Measurements from ENCODE around the gene PRDM8. TPM values are rescaled to one million over a fixed set of nuclear protein-coding genes. Genes with fewer than 3 reads are reported as not detected.
"Not testable (repeated sequence)": the region's sequence is repeated elsewhere in the genome, so short reads cannot be mapped to it uniquely, and the experiment has no call there.

Gene PRDM8
- total RNA-seq, 2 donors from 2014 or later = 1.4 to 2.2 TPM

DNA sequence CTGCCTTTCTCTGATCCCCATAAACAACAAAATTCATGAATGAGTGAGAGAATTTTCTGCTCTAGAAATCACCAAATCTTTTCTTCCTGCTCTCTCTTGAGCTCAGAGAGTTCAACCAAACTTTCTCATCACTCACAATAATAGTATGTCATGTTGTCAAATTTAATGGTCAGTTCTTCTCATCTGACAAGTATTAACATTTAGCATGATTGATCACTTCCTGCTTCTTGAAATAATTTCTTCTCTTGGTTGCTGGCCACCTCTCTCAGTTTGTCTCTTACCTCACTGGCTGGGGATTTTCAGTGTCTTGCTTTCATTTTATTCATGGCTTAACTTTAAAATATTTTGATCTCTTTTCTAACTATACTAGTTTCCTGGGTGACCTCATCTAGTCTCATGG is 43.7 kb downstream of the PRDM8 start:
- Histone ChIP-seq H3K4me1 (no peaks in the 10 kb centered on the region), H3K36me3 (no peaks in the 10 kb centered on the region), H3K27me3 (no peaks in the 10 kb centered on the region), H3K9me3 (no peaks in the 10 kb centered on the region), H3K27ac (no peak overlapping the region), H3K4me3 (no peak overlapping the region)
- no peak for DNase-seq (ENCODE audit: low spot score)
- TF ChIP-seq, protein P1, sequence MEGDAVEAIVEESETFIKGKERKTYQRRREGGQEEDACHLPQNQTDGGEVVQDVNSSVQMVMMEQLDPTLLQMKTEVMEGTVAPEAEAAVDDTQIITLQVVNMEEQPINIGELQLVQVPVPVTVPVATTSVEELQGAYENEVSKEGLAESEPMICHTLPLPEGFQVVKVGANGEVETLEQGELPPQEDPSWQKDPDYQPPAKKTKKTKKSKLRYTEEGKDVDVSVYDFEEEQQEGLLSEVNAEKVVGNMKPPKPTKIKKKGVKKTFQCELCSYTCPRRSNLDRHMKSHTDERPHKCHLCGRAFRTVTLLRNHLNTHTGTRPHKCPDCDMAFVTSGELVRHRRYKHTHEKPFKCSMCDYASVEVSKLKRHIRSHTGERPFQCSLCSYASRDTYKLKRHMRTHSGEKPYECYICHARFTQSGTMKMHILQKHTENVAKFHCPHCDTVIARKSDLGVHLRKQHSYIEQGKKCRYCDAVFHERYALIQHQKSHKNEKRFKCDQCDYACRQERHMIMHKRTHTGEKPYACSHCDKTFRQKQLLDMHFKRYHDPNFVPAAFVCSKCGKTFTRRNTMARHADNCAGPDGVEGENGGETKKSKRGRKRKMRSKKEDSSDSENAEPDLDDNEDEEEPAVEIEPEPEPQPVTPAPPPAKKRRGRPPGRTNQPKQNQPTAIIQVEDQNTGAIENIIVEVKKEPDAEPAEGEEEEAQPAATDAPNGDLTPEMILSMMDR (IDR thresholded peaks at IDR 0.05) = no peak

DNA sequence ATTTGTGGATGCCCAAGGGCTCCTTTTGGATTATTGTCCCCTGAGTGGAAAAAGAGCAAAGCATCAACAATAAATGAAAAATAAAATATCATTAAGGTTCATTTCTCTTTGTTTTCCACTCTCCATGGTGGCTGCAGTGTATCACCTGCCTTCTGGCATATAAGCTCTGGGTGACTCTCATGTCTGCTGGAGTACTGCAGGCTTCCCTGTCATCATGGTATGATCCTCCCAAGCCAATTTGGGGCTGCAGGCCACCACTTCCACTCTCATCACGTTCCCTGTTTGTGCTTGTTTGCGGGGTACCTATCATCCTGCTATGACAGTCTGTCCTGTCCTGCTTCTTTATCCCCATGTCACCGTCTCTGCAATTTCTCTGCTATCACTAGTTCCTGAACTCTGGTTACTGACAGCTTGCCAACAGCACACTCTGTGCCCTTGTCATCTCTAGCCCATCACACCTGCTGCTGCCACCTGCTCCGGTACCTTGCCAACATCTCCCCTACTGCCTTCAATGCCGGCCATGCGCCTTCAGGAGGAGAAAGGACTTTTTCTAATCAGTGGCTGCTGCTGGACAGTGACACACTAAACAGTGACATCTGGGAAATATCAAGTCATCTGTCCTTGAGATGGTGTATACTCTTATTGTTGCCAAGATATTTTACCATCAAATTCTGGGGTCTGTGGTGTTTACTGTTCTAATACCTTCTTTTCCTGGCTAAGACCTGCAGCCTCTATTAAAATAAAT is 46.1 kb downstream of the PRDM8 start:
- no peak overlapping the region for H3K4me3 ChIP-seq
- H3K36me3 ChIP-seq = no peaks in the 10 kb centered on the region
- TF ChIP-seq, protein P1 (IDR thresholded peaks at IDR 0.05) = no peak
- H3K4me1 ChIP-seq = no peaks in the 10 kb centered on the region
- DNase-seq (ENCODE audit: low spot score) = no peak
- H3K27ac ChIP-seq = no peak overlapping the region
- H3K27me3 ChIP-seq = no peaks in the 10 kb centered on the region
- no peaks in the 10 kb centered on the region for H3K9me3 ChIP-seq

DNA sequence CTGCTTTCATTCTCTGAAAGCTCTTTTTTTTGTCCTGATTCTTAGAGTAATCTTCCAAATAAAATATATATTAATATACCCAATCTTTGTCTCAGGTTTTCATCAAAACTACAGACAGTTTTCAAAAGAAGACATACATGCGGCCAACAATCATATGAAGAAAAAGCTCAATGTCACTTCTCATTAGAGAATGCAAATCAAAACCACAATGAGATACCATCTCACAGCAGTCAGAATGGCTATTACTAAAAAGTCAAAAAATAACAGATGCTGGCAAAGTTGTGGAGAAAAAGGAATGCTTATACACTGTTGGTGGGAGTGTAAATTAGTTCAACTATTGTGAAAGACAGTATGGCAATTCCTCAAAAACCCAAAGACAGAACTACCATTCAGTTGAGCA is 50.2 kb downstream of the PRDM8 start:
- not testable (repeated sequence) for H3K27me3 ChIP-seq; H3K4me1 ChIP-seq; H3K4me3 ChIP-seq; H3K36me3 ChIP-seq; H3K27ac ChIP-seq; DNase-seq (ENCODE audit: low spot score); H3K9me3 ChIP-seq

DNA sequence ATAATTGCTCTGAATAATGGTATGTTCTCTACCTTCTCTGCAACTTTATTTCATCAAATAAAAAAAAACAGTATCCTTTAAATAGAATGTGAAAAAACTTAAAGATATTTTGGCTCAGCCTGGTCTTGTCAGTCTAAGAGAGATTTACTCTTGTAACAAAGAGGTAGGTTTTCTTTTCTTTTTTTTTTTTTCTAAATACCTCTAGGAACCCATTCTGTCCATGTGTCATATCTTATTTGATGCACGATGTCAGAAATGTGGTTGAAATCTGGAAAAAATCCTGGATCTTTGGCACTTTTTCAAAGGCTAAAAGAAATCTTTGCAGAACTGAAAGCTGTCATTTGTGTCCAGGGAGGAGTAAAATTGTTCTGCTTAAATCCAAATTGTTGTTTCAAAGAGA is 51.8 kb downstream of the PRDM8 start:
- TF ChIP-seq, protein P1 (IDR thresholded peaks at IDR 0.05) = no peak
- Histone ChIP-seq H3K27ac (no peak overlapping the region), H3K4me3 (no peak overlapping the region), H3K36me3 (no peaks in the 10 kb centered on the region), H3K27me3 (no peaks in the 10 kb centered on the region), H3K9me3 (no peaks in the 10 kb centered on the region), H3K4me1 (no peaks in the 10 kb centered on the region)
- DNase-seq (ENCODE audit: low spot score) = no peak

DNA sequence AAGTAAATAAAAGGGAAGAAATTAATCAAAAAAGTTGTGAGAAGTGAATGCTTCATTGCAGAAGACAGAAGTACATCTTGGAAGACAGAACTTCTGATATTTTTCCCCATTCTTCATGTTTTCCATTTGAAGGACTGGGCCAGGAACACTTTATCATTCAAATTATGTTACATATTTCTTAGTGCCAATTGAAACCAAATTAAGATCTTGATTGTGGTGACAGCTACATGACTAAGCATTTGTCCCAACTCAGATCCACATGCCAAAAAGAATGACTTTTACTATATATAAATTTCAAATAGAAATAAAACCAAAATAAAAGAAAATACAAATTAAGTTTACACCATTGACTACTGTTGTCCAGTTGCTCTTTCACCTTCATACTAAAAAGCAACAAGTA is 55.1 kb downstream of the PRDM8 start:
- TF ChIP-seq, protein P1 (IDR thresholded peaks at IDR 0.05) = no peak
- Histone ChIP-seq H3K36me3 (no peaks in the 10 kb centered on the region), H3K4me1 (no peaks in the 10 kb centered on the region), H3K9me3 (no peaks in the 10 kb centered on the region), H3K4me3 (no peak overlapping the region), H3K27me3 (no peaks in the 10 kb centered on the region), H3K27ac (no peak overlapping the region)
- no peak for DNase-seq (ENCODE audit: low spot score)

DNA sequence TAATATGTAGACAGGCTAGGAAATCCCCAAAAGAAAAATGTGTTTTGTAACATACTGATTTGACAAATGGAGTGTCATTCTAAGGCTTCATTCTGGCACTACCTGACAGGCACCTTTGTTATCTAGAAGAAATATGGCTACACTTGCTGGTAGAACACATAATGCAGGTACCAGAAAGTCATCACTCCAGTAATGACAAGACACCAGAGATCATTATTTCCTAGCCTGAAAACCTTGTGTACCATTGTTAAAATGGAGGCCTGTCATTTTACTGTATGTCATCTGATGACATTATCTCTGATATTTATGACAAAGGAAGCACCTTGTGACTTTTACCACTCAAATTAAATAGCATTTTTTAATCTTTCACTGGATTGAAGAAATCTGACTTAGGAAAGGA is 55.6 kb downstream of the PRDM8 start:
- TF ChIP-seq, protein P1 (IDR thresholded peaks at IDR 0.05) = no peak
- H3K4me3 ChIP-seq = no peak overlapping the region
- H3K9me3 ChIP-seq = no peaks in the 10 kb centered on the region
- H3K36me3 ChIP-seq = no peaks in the 10 kb centered on the region
- no peaks in the 10 kb centered on the region for H3K4me1 ChIP-seq
- DNase-seq (ENCODE audit: low spot score) = no peak
- H3K27ac ChIP-seq = no peak overlapping the region
- H3K27me3 ChIP-seq = no peaks in the 10 kb centered on the region

All from right atrium auricular region (tissue), 2 donors.